Fibroblast of lung (primary cell): ENCODE data around the gene UGT1A3.

Source experiments
- CTCF ChIP-seq, 2 donors: IDR thresholded peaks in 1 of 2; conservative IDR thresholded peaks in 1 of 2; 1 replicate in 1 of 2; 2 replicates in 1 of 2; pipeline ENCODE4 v1.5.1; 2011 to 2012; ENCODE audit warnings: low read length in 2 of 2, control low read depth in 1 of 2, inconsistent platforms in 1 of 2, low read depth in 1 of 2, mild to moderate bottlenecking in 1 of 2
- EZH2 ChIP-seq: IDR thresholded peaks from 2 replicates; pipeline ENCODE4 v1.5.1; 2012; ENCODE audit warnings: low read length, control low read depth, mild to moderate bottlenecking; ENCODE audit errors: missing control alignments

- TF ChIP-seq EZH2 (no peak), CTCF (conservative IDR thresholded peaks at IDR 0.05 in 1 of 2, IDR thresholded peaks at IDR 0.05 in 1 of 2; ENCODE audit: low read depth in 1 of 2, low read length in 2 of 2) (no peak)
These were observed 37.6 kb downstream of the UGT1A3 start for GRCh38 chr2:233766416-233766815.
